ENCODE results near the gene MRPL44.
"Not testable (repeated sequence)": the region's sequence is repeated elsewhere in the genome, so short reads cannot be mapped to it uniquely, and the experiment has no call there.

MRPL44 gene

GRCh38 chr2:223929571-223930102 is 27.6 kb upstream of the MRPL44 start:
- Mint-ChIP-seq H3K4me1 (peaks cover 17 to 35% of the 10 kb centered on the region in 2 donors), H3K27ac (no peak overlapping the region), H3K9me3 (peaks cover 5 to 9% of the 10 kb centered on the region in 2 donors), H3K36me3 (peaks cover 27 to 36% of the 10 kb centered on the region in 2 donors), H3K27me3 (no peaks in the 10 kb centered on the region), H3K4me3 (no peak overlapping the region)
- ATAC-seq (replicated peaks) (peak; percentile 45 to 50), DNase-seq (no peak)

DNA sequence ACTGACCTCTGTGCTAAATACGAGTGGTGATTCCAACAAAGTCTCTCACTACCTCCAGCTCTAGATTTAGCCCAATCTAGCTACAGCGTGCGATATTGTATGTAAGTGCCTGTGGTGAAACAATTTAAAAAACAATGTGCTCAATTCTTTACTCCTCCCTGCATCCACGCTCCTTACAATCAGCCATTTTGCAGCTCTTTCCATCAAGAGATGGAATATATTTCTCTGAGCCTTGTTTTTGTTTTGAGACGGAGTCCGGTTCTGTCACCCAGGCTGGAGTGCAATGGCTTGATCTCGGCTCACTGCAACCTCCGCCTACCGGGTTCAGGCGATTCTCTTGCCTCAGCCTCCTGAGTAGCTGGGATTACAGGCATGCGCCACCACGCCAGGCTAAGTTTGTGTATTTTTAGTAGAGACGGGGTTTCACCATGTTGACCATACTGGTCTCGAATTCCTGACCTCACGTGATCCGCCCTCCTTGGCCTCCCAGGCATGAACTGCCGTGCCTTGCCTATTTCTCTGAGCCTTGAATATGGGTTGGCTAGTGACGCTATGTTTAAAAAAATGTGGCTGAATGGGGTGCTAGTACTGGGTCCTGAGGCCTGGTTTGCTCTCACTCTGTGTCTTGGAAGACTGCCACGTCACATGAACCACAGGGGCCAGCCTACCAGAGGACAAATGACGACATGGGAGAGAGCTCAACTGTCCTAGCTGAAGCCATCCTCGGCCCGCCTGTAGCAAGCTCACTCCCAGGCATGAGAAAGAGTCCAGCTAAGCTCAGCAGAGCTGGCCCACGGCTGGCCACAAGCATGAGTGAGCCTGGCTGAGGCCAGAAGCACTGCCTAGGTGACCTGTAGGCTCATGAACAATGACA is 26.9 kb upstream of the MRPL44 start:
- peak overlapping the region; percentile 37 for H3K27ac Mint-ChIP-seq
- H3K36me3 Mint-ChIP-seq: peaks cover 31 to 39% of the 10 kb centered on the region in 2 donors
- H3K4me3 Mint-ChIP-seq: no peak overlapping the region
- DNase-seq (no peak), ATAC-seq (replicated peaks) (no peak)
- H3K27me3 Mint-ChIP-seq: no peaks in the 10 kb centered on the region
- H3K4me1 Mint-ChIP-seq: peaks cover 20 to 40% of the 10 kb centered on the region in 2 donors
- H3K9me3 Mint-ChIP-seq: peaks cover 5 to 9% of the 10 kb centered on the region in 2 donors

DNA sequence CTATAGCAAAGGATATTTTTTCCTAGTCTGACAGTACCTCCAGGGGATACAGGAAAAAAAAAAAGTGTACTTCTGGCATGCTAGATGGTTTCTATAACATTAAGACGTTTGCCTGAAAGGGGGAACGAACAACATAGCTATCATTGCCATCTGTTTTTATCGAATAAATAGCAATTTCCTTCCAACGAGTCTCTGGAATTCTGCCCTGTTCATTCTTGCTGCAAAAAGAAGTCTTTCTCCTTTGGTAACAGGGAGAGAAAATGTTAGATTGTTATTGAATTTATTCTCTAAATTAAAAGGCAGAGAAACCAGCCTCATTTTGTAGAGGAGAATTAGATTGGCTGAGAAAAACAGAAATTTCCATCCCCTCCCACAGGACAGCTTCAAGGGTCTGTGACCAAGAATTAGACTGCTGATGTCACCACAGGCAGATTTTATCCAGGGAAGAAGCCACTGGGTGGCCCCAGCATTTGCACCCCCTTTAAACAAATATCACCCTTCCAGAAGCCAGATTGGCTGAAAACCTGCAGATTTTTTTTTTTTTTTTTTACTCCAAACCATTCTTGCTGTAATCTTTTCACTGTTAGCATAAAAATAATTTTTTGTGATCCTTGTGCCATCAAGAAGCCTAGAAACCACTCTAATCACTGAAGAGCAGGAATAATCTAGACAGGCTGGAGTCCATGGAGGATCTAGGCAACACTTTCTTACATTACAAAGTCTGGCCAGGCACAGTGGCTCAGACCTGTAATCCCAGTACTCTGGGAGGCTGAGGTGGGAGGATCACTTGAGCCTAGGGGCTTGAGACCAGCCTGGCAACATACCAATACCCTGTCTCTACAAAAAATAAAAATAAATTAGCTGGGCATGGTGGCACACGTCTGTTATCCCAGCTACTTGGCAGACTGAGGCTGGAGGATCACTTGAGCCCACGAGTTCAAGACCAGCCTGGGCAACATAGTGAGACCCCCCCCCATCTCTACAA is 24.2 kb upstream of the MRPL44 start:
- no peak for DNase-seq
- ATAC-seq (replicated peaks): no peak
- H3K9me3 Mint-ChIP-seq: peaks cover 2 to 8% of the 10 kb centered on the region in 2 donors

GRCh38 chr2:223934870-223935269 is 22.4 kb upstream of the MRPL44 start:
- no peak overlapping the region for H3K27ac Mint-ChIP-seq
- peaks cover 22 to 32% of the 10 kb centered on the region in 2 donors for H3K36me3 Mint-ChIP-seq
- peaks cover 4 to 9% of the 10 kb centered on the region in 2 donors for H3K9me3 Mint-ChIP-seq
- ATAC-seq (replicated peaks): no peak
- no peak overlapping the region for H3K4me3 Mint-ChIP-seq
- peaks cover 30 to 58% of the 10 kb centered on the region in 2 donors for H3K4me1 Mint-ChIP-seq
- no peaks in the 10 kb centered on the region for H3K27me3 Mint-ChIP-seq
- no peak for DNase-seq

More for the DNA sequence above, 24.2 kb upstream of the MRPL44 start:
- Mint-ChIP-seq H3K4me3 (no peak overlapping the region), H3K27me3 (no peaks in the 10 kb centered on the region), H3K36me3 (peaks cover 18 to 31% of the 10 kb centered on the region in 2 donors), H3K27ac (no peak overlapping the region), H3K4me1 (peaks cover 31 to 59% of the 10 kb centered on the region in 2 donors)

GRCh38 chr2:223935459-223936125 is 21.7 kb upstream of the MRPL44 start:
- peaks cover 28 to 52% of the 10 kb centered on the region in 2 donors for H3K4me1 Mint-ChIP-seq
- peaks cover 24 to 28% of the 10 kb centered on the region in 2 donors for H3K36me3 Mint-ChIP-seq
- no peak for DNase-seq
- ATAC-seq (replicated peaks): no peak
- peaks cover 4 to 9% of the 10 kb centered on the region in 2 donors for H3K9me3 Mint-ChIP-seq
- H3K27me3 Mint-ChIP-seq: no peaks in the 10 kb centered on the region
- peak overlapping the region; percentile 74 for H3K27ac Mint-ChIP-seq
- no peak overlapping the region for H3K4me3 Mint-ChIP-seq

DNA sequence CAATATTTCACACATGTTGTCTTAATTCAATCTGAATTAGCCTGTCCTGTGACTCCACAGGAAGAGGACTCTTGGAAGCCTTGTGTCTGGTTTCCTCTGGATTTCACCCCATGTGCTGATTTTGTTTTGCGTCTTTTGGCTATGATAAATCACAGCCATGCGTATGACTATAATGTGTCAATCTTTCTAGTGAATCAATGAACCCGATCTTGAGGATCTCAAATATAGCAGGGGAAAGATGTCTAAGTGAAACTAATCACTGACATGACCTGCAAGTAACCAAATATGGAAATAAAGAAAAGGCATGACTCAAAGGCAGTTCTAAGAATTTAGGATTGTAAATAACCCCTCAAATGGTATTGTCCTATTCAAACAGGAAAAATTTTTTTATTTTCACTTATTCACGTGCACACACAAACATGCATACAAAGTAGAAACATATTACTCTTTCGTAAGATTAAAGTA is 20.4 kb upstream of the MRPL44 start:
- no peaks in the 10 kb centered on the region for H3K27me3 Mint-ChIP-seq
- H3K36me3 Mint-ChIP-seq: peaks cover 31 to 36% of the 10 kb centered on the region in 2 donors
- ATAC-seq (replicated peaks) (peak; percentile 58 to 72), DNase-seq (no peak)
- peaks cover 6 to 14% of the 10 kb centered on the region in 2 donors for H3K9me3 Mint-ChIP-seq
- H3K4me3 Mint-ChIP-seq: peak overlapping the region in 1 of 2 donors; percentile 12
- H3K27ac Mint-ChIP-seq: peak overlapping the region; percentile 79
- H3K4me1 Mint-ChIP-seq: peaks cover 34 to 59% of the 10 kb centered on the region in 2 donors

DNA sequence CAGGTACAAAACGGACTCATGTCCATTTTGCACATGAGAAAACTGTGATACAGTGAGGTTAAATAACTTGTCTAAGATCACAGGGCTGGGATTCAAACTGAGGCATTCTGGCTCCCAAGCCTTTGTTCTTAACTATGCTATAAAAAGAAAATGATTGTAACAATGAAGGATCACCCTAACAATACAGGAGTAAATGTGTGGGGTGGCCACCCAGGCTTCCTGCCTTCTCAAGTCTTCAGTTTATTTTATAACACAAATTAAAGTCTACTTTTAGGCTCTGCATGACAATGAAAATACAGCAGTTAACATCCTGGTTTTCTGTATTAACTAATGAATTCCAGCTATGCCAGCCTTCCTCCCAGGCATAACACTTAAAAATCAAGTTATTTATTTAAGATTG is 19.7 kb upstream of the MRPL44 start:
- Mint-ChIP-seq H3K27ac (peak overlapping the region; percentile 79), H3K4me3 (peak overlapping the region in 1 of 2 donors; percentile 16)

GRCh38 chr2:223939438-223939837 is 17.8 kb upstream of the MRPL44 start:
- H3K4me3 Mint-ChIP-seq: peak overlapping the region in 1 of 2 donors; percentile 17
- ATAC-seq (replicated peaks) (peak; percentile 85 to 87), DNase-seq (peak; percentile 41)
- peak overlapping the region; percentile 93 for H3K27ac Mint-ChIP-seq
- H3K4me1 Mint-ChIP-seq: peaks cover 41 to 61% of the 10 kb centered on the region in 2 donors
- peaks cover 8 to 17% of the 10 kb centered on the region in 2 donors for H3K9me3 Mint-ChIP-seq
- peaks cover 40 to 47% of the 10 kb centered on the region in 2 donors for H3K36me3 Mint-ChIP-seq
- H3K27me3 Mint-ChIP-seq: not testable (repeated sequence)

More for the DNA sequence above, 19.7 kb upstream of the MRPL44 start:
- Mint-ChIP-seq H3K27me3 (no peaks in the 10 kb centered on the region), H3K4me1 (peaks cover 35 to 61% of the 10 kb centered on the region in 2 donors), H3K36me3 (peaks cover 34 to 37% of the 10 kb centered on the region in 2 donors), H3K9me3 (peaks cover 6 to 14% of the 10 kb centered on the region in 2 donors)
- ATAC-seq (replicated peaks): no peak
- no peak for DNase-seq

DNA sequence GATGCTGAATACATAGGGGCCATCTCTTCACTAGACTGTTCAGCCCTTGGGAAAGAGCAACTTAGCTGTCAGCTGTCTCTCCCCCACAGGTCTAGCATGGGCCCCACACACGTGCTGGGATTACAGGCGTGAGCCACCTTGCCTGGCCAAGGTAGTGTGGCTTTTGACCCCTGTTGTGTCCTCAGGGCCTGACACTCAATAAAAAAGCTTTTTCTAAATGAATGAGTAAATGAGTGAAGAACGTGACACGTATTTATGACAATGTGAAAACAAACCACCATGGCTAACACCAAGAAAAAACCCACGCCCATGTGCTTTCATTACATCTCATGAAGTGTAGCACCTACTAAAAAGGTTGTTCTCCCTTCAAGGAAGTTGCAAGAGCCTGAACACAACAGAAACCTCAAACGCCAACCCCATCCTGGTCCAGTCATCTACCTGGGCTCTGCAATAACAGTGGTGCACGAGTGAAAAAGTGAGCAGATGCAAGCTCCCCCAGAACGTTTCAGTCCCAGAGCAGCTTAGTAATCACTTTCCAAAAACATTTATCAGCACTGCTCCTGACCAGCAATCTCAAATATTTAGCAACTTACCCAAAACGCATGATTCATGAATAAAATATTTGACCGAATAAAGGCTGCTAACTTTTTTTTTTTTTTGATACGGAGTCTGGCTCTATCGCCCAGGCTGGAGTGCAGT is 15.5 kb upstream of the MRPL44 start:
- H3K4me1 Mint-ChIP-seq: peaks cover 34 to 52% of the 10 kb centered on the region in 2 donors
- ATAC-seq (replicated peaks): peak in 1 of 2 donors; percentile 11

DNA sequence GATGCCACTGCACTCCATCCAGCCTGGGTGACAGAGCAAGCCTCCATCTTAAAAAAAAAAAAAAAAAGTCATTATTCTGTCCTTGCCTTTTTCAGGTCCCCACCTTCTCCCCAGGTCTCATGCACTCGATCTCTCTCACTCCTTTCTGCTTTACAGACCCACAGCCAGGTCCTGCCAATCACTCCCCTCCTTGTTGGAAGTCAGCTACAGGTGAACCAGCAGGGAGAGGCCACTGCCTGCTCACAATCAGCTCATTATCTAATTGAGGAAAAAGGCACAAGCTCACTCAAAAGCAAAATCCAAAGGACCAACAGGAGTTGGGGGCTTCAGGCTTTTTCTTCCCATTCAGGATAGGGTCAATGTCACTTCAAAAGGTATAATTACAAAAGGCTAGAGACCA is 14.1 kb upstream of the MRPL44 start:
- Mint-ChIP-seq H3K4me3 (peak overlapping the region; percentile 68 to 100), H3K4me1 (peaks cover 37 to 51% of the 10 kb centered on the region in 2 donors), H3K36me3 (peaks cover 32 to 33% of the 10 kb centered on the region in 2 donors), H3K27ac (peak overlapping the region; percentile 75), H3K9me3 (peaks cover 8 to 13% of the 10 kb centered on the region in 2 donors), H3K27me3 (no peaks in the 10 kb centered on the region)
- ATAC-seq (replicated peaks) (no peak), DNase-seq (no peak)

More for the DNA sequence above, 15.5 kb upstream of the MRPL44 start:
- DNase-seq: no peak
- peak overlapping the region; percentile 89 for H3K27ac Mint-ChIP-seq
- peak overlapping the region; percentile 44 to 52 for H3K4me3 Mint-ChIP-seq
- no peaks in the 10 kb centered on the region for H3K27me3 Mint-ChIP-seq
- peaks cover 34 to 35% of the 10 kb centered on the region in 2 donors for H3K36me3 Mint-ChIP-seq
- H3K9me3 Mint-ChIP-seq: peaks cover 8 to 13% of the 10 kb centered on the region in 2 donors

DNA sequence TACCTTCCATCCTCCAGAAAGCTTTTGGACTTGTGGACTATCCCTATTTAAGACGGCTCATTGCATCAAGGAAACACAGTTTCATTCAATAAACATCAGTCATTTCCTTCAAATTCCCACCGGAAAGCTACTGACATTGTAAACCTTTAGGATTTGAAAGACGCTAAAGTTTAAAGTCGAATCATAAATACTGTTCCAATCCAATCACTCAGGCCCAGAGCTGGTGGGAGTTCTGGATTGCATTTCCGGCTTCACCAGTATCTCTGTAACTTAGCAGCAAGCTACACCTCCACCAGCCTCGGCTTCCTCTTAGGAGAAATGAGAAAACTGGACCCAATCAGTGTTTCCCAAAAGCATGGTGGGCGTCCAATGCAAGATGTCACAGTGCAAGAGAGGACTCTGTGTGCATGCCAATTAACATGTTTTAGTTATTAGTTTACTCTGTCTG is 13.7 kb upstream of the MRPL44 start:
- no peaks in the 10 kb centered on the region for H3K27me3 Mint-ChIP-seq
- DNase-seq (no peak), ATAC-seq (replicated peaks) (no peak)
- H3K9me3 Mint-ChIP-seq: peaks cover 8 to 13% of the 10 kb centered on the region in 2 donors
- peaks cover 32 to 33% of the 10 kb centered on the region in 2 donors for H3K36me3 Mint-ChIP-seq
- peak overlapping the region; percentile 75 for H3K27ac Mint-ChIP-seq
- H3K4me3 Mint-ChIP-seq: peak overlapping the region; percentile 95 to 100
- peaks cover 38 to 51% of the 10 kb centered on the region in 2 donors for H3K4me1 Mint-ChIP-seq

DNA sequence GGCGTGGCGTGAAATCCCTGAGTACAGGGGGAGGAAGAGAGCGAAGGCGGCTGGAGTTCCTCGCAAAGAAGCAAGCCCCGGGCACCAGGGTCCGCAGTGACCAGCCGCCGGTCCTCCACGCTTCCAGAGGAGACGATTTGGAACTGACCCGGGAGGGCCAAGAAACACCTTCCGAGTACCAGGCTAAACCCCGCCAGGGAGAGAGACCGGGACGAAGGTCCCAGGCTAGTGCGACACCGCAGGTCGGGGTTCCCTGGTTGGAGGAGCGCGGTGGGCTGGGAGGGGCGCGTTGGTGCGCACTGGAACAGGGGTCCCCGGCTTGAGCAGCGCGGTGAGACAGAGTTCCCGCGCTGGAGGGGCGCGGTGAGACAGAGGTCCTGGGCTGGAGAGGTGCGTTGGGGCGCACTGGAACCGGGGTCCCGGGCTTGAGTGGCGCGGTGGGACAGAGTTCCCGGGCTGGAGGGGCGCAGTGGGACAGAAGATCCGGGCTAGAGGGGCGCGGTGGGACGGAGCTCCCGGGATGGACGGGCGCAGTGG is 13.0 kb upstream of the MRPL44 start:
- no peaks in the 10 kb centered on the region for H3K27me3 Mint-ChIP-seq
- DNase-seq (peak; percentile 15), ATAC-seq (replicated peaks) (peak; percentile 24 to 25)
- H3K9me3 Mint-ChIP-seq: peaks cover 7 to 13% of the 10 kb centered on the region in 2 donors
- peak overlapping the region; percentile 95 to 100 for H3K4me3 Mint-ChIP-seq
- peak overlapping the region; percentile 97 for H3K27ac Mint-ChIP-seq
- H3K36me3 Mint-ChIP-seq: peaks cover 27 to 29% of the 10 kb centered on the region in 2 donors
- peaks cover 39 to 47% of the 10 kb centered on the region in 2 donors for H3K4me1 Mint-ChIP-seq

Data from stimulated activated naive B cell treated with anti-CD40 and anti-IgM and Interleukin-4, amounts not matched to agents 10 μg/mL and 1 μg/mL and 100 μg/mL, for 72 hours (primary cell).